ENCODE measurements around the gene CACNA1C.

CACNA1C gene

DNA sequence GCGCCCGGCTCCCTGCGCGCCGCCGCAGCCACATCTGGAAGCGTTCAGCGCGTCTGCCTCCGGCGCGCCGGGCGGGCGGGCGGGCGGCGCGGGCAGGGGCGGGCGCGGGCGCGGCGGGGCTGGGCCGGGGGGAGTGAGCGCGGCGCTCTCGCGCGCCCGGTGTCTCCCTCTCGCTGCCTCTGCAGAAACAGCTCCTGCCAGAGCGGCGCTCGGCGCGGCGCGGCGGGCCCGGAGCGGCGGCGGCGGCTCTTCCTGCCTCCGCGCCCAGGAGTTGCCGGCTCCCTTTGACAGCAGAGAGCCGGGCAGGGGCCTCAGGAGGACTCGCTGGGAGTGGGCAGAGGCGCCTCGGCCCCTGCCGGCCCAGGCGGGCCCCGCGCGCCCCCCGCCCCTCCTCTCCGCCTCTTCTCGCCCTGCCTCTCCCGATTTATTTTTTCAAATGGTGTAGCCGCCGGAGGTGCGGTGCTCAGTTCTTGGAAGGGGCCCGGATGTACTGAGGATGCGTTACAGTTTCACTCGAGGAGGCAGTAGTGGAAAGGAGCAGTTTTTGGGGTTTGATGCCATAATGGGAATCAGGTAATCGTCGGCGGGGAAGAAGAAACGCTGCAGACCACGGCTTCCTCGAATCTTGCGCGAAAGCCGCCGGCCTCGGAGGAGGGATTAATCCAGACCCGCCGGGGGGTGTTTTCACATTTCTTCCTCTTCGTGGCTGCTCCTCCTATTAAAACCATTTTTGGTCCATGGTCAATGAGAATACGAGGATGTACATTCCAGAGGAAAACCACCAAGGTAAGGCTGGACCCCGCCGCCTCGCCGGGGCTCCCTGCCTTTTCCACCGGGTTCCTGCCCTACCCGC is at the start of gene CACNA1C:
TSS of gene CACNA1C (plus strand) at position 162 of the 853 bp plus-strand sequence. CDS start at position 738, 576 bp downstream.
- Histone ChIP-seq H3K27ac (no peak within 1 kb of the TSS), H3K27me3 (ENCODE audit: insufficient read depth, low read depth) (peaks cover 4% of the 10 kb centered on the region; the same call in 1 of the 2 replicates), H3K79me2 (ENCODE audit: insufficient read depth, low read depth) (no peaks in the 10 kb centered on the region), H3K4me3 (IDR thresholded peaks at IDR 0.05; ENCODE audit: insufficient read depth, low read depth, low read length) (no peak within 1 kb of the TSS), H4K20me1 (ENCODE audit: insufficient read depth) (no peaks in the 10 kb centered on the region), H3K4me2 (peak within 1 kb of the TSS; percentile 36; the same call in 1 of the 2 replicates), H3K36me3 (ENCODE audit: insufficient read depth) (no peaks in the 10 kb centered on the region), H2AFZ (ENCODE audit: low read depth) (peak within 1 kb of the TSS; percentile 66; the same call in 1 of the 2 replicates), H3K9ac (no peak within 1 kb of the TSS), H3K4me1 (ENCODE audit: low read depth, poor library complexity, severe bottlenecking) (no peaks in the 10 kb centered on the region)
- TF ChIP-seq, protein P1, sequence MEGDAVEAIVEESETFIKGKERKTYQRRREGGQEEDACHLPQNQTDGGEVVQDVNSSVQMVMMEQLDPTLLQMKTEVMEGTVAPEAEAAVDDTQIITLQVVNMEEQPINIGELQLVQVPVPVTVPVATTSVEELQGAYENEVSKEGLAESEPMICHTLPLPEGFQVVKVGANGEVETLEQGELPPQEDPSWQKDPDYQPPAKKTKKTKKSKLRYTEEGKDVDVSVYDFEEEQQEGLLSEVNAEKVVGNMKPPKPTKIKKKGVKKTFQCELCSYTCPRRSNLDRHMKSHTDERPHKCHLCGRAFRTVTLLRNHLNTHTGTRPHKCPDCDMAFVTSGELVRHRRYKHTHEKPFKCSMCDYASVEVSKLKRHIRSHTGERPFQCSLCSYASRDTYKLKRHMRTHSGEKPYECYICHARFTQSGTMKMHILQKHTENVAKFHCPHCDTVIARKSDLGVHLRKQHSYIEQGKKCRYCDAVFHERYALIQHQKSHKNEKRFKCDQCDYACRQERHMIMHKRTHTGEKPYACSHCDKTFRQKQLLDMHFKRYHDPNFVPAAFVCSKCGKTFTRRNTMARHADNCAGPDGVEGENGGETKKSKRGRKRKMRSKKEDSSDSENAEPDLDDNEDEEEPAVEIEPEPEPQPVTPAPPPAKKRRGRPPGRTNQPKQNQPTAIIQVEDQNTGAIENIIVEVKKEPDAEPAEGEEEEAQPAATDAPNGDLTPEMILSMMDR (conservative IDR thresholded peaks at IDR 0.05; ENCODE audit: low read depth, low read length): no peak

DNA sequence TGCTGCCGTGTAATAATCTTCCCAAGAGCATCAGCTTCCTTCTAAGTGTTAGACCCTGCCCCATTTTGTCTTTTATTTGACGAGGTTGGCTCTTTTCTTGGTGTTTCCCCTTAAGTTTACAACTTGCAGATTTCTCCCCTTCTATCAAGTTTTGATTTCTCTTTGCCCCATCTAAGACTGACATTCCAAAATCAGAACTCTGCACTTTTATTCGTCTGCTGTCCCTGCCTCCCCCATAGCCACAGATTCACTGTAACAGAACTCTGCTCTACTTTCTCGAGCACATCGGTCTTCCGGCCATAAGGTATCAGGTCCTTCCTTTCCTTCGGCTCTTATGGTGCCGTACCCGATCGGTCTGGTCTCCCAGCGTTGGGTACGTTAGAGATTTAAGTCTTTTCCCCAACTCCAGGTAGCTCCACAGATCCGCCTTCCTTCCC is 49.1 kb upstream of the CACNA1C start:
- Histone ChIP-seq H3K4me1 (ENCODE audit: low read depth, poor library complexity, severe bottlenecking) (peaks cover 12% of the 10 kb centered on the region), H3K27me3 (ENCODE audit: insufficient read depth, low read depth) (no peaks in the 10 kb centered on the region), H3K4me2 (peak overlapping the region; percentile 96), H3K9ac (peak overlapping the region; percentile 93), H3K36me3 (ENCODE audit: insufficient read depth) (no peaks in the 10 kb centered on the region), H4K20me1 (ENCODE audit: insufficient read depth) (no peaks in the 10 kb centered on the region), H2AFZ (ENCODE audit: low read depth) (peak overlapping the region; percentile 95), H3K79me2 (ENCODE audit: insufficient read depth, low read depth) (peaks cover 12% of the 10 kb centered on the region; the same call in 1 of the 2 replicates), H3K27ac (peak overlapping the region; percentile 83), H3K4me3 (IDR thresholded peaks at IDR 0.05; ENCODE audit: insufficient read depth, low read depth, low read length) (no peak overlapping the region)
- TF ChIP-seq, protein P1 (conservative IDR thresholded peaks at IDR 0.05; ENCODE audit: low read depth, low read length): no peak

DNA sequence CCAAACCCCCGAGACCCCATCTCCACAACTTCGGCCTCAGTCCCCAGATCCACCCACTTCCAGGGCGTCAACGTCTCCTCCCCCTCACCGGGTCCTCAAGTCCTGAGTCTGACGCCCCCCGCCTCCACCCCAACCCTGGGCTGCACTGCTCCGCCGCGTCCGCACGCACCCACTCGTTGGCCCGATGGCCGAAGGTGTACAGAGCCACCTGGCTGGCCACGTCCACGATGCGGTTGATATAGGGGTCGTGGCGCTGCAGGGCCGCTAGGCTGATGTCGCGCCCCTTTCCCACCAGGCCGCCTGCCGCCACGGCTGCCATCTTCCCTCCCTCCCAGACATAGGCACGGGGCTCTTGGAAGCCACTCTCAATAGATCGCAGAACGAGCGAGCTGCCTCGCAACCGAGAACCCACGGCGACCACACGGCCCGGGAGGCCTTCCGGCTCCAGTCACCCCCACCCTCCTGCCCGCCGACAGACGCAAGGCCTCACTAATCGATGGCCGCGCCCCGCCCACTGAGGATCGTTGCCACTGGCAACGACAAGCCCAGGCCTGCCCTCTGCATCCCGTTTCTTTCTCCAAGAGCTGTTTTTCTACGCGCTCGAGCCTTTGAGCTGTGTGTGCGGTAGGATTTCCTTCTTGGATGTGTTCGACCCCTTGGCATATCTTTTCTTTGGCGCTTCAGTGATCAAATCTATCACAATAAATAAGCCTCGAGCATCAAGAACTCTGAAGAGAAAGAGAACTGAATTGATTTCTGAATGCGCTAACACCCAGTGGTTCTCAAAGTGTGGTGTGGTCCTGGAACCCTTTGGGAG is 48.5 kb upstream of the CACNA1C start, which contains the start of gene DCP1B:
TSS of gene DCP1B (minus strand) at position 345 of the 817 bp plus-strand sequence. CDS start at position 319, 26 bp downstream.
- TF ChIP-seq, protein P1 (conservative IDR thresholded peaks at IDR 0.05; ENCODE audit: low read depth, low read length): no peak
- no peaks in the 10 kb centered on the region for H3K27me3 ChIP-seq (ENCODE audit: insufficient read depth, low read depth)
- H3K4me2 ChIP-seq: peak within 1 kb of the TSS; percentile 96
- H3K36me3 ChIP-seq (ENCODE audit: insufficient read depth): no peaks in the 10 kb centered on the region
- H2AFZ ChIP-seq (ENCODE audit: low read depth): peak within 1 kb of the TSS; percentile 95
- peaks cover 12% of the 10 kb centered on the region for H3K4me1 ChIP-seq (ENCODE audit: low read depth, poor library complexity, severe bottlenecking)
- H3K27ac ChIP-seq: peak within 1 kb of the TSS; percentile 83
- H4K20me1 ChIP-seq (ENCODE audit: insufficient read depth): no peaks in the 10 kb centered on the region
- no peak within 1 kb of the TSS for H3K4me3 ChIP-seq (IDR thresholded peaks at IDR 0.05; ENCODE audit: insufficient read depth, low read depth, low read length)
- peaks cover 12% of the 10 kb centered on the region; the same call in 1 of the 2 replicates for H3K79me2 ChIP-seq (ENCODE audit: insufficient read depth, low read depth)
- H3K9ac ChIP-seq: peak within 1 kb of the TSS; percentile 93

DNA sequence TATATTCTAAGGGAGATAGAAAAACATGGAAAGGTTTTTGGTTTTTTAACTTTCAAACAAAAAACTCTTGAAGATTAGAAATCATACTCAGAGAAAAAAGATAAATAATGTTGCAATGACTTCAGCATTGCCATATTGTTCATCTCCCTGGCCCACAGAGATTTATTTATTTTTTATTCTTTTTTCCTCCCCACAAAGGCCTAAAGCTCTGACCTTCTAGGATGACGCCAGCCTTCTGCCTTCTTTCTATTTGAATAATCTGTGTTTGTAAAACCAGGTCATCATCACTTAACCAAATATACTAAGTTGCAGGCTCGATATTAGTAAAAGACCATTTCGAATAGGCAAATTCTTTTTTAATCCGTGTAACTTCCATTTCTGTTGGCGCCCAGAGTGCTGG is 44.1 kb upstream of the CACNA1C start:
- Histone ChIP-seq H2AFZ (ENCODE audit: low read depth) (no peak overlapping the region), H3K4me2 (no peak overlapping the region), H4K20me1 (ENCODE audit: insufficient read depth) (no peaks in the 10 kb centered on the region), H3K27me3 (ENCODE audit: insufficient read depth, low read depth) (no peaks in the 10 kb centered on the region), H3K4me1 (ENCODE audit: low read depth, poor library complexity, severe bottlenecking) (peaks cover 4% of the 10 kb centered on the region), H3K9ac (no peak overlapping the region), H3K79me2 (ENCODE audit: insufficient read depth, low read depth) (peaks cover 3% of the 10 kb centered on the region; the same call in 1 of the 2 replicates), H3K36me3 (ENCODE audit: insufficient read depth) (no peaks in the 10 kb centered on the region), H3K27ac (no peak overlapping the region), H3K4me3 (IDR thresholded peaks at IDR 0.05; ENCODE audit: insufficient read depth, low read depth, low read length) (no peak overlapping the region)
- TF ChIP-seq, protein P1 (conservative IDR thresholded peaks at IDR 0.05; ENCODE audit: low read depth, low read length): no peak
